Kidney epithelial cell (primary cell): Measurements from ENCODE around the gene QSOX2. TPM values are rescaled to one million over a fixed set of nuclear protein-coding genes. Genes with fewer than 3 reads are reported as not detected.

Experiments used
- DNase-seq: peaks from one replicate; pipeline ENCODE4 v3.0.0-alpha.2; 2010; ENCODE audit warnings: low read depth
- H3K27me3 ChIP-seq: 2 replicates; pipeline ENCODE4 v1.6.0; 2011; ENCODE audit warnings: low read length; ENCODE audit not compliant: control insufficient read depth, insufficient read depth
- H3K36me3 ChIP-seq: 2 replicates; pipeline ENCODE4 v1.5.1; 2011; ENCODE audit warnings: low read length; ENCODE audit not compliant: control insufficient read depth, insufficient read depth
- H3K4me3 ChIP-seq: 2 replicates; pipeline ENCODE4 v1.5.1; 2011; ENCODE audit warnings: low read depth, mild to moderate bottlenecking, control low read depth, low read length
- total RNA-seq: library from RNA; depleted of rRNA; stranded (reverse); fragments of >200 nt; gene quantifications from 2 replicates; pipeline ENCODE4 v1.2.3, GENCODE V29; 2015
- TF ChIP-seq, protein P1 (sequence below): IDR thresholded peaks from 2 replicates; pipeline ENCODE4 v1.5.1; 2011; ENCODE audit warnings: mild to moderate bottlenecking, moderate library complexity, low read length, control low read depth, inconsistent platforms; ENCODE audit not compliant: insufficient read depth, poor library complexity, severe bottlenecking

Gene QSOX2
- total RNA-seq, 1 donor from 2014 or later: 17.3 TPM

DNA sequence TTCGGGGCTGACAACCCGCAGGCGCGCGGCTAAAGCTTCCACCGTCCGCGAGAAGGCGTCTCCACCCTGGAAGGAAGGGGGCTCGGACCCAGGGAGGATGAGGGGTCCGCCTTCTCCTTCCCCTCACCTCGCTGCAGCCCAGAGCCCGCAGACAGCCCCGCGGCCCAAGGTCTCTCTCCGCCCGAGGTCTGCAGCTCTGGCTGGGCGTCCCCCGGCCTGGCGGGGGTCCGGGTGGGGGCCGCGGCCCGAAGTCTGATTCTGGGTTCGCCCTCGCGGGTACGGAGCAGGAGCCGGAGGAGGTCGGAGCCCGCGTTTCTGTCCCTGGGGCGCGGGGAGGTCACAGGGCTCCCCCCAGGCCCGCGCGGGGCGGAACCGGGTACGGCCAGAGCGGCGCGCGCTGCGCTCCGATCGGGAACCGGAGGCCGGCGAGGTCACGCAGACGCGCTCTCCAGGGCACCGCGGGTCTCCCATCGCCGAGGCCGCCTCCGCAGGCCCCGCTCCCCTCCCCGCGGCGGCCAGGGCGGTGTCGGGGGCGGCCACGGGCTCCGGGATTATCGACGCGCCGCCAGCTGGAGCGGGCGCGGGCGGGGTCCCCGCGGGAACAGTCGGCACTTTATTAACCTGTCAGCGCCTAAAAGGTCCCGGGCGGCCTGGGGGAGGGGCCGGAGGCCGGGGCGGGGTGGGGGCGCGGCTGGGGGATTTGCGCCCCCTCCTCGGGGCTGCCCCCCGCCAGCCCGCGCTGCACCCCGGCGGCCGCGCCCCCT, 52.3 kb downstream of the QSOX2 start:
- Histone ChIP-seq H3K27me3 (peaks cover 86% of the 10 kb centered on the region), H3K4me3 (no peak overlapping the region), H3K36me3 (no peaks in the 10 kb centered on the region)
- TF ChIP-seq, protein P1, sequence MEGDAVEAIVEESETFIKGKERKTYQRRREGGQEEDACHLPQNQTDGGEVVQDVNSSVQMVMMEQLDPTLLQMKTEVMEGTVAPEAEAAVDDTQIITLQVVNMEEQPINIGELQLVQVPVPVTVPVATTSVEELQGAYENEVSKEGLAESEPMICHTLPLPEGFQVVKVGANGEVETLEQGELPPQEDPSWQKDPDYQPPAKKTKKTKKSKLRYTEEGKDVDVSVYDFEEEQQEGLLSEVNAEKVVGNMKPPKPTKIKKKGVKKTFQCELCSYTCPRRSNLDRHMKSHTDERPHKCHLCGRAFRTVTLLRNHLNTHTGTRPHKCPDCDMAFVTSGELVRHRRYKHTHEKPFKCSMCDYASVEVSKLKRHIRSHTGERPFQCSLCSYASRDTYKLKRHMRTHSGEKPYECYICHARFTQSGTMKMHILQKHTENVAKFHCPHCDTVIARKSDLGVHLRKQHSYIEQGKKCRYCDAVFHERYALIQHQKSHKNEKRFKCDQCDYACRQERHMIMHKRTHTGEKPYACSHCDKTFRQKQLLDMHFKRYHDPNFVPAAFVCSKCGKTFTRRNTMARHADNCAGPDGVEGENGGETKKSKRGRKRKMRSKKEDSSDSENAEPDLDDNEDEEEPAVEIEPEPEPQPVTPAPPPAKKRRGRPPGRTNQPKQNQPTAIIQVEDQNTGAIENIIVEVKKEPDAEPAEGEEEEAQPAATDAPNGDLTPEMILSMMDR: no peak
- DNase-seq: no peak

DNA sequence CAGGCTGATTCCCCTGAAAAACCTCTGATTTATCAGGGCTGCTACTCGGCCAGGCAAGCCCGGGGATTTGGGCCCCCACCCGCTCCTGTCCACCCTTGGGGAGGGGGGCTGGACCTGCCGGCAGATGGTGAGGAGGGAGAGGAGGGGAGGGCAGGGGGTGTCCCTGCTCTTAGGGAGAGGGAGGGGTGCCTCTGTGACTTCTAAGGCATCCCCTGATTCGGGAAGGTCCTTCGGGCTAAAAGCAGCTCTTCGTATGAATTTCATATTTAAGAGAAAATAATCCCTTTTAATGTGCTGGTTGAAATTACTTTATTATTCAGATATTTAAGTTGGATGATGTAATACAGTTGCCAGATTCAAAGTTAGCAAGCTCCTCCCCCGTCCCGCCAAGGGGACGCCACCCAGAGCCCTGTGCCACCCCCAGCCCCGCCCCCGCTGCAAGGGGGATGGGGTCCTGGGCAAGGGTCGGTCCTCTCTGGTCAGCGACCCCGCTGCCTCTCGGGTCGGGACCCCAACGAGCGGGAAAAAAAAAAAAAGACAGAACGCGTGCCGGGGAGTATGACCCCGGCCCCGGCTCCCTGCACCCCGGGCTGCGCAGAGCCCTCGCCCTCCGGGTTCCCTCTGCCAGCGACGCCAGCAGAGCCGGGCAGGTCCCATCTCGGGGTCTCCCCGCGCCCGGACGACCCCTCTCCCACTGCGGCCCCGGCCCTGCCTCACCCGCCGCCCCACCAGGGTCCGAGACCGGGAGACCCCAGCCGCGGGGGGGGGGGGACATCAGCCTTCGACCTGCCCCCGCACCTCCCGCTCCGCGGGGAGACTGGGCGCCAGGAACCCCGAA, 53.1 kb downstream of the QSOX2 start:
- Histone ChIP-seq H3K27me3 (peaks cover 85% of the 10 kb centered on the region), H3K36me3 (no peaks in the 10 kb centered on the region), H3K4me3 (no peak overlapping the region)
- DNase-seq: no peak
- TF ChIP-seq, protein P1: no peak

DNA sequence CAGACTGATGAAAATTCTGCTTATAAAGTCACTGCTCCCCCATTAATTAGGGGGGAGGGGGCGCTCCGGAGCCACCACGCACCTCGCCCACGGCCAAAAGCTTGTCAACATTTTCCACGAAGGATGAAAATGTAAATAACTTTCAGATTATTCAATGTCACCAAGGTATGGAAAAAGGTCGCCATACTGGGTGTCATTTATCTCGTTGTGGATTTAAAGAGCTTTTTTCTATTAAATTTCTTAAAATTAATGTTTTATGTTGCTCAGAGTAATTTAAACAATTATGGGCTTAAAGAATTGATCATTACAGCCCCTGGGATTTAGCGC, 53.7 kb downstream of the QSOX2 start:
- TF ChIP-seq, protein P1: no peak
- no peak for DNase-seq
- H3K36me3 ChIP-seq: no peaks in the 10 kb centered on the region
- H3K4me3 ChIP-seq: no peak overlapping the region
- peaks cover 79% of the 10 kb centered on the region for H3K27me3 ChIP-seq

DNA sequence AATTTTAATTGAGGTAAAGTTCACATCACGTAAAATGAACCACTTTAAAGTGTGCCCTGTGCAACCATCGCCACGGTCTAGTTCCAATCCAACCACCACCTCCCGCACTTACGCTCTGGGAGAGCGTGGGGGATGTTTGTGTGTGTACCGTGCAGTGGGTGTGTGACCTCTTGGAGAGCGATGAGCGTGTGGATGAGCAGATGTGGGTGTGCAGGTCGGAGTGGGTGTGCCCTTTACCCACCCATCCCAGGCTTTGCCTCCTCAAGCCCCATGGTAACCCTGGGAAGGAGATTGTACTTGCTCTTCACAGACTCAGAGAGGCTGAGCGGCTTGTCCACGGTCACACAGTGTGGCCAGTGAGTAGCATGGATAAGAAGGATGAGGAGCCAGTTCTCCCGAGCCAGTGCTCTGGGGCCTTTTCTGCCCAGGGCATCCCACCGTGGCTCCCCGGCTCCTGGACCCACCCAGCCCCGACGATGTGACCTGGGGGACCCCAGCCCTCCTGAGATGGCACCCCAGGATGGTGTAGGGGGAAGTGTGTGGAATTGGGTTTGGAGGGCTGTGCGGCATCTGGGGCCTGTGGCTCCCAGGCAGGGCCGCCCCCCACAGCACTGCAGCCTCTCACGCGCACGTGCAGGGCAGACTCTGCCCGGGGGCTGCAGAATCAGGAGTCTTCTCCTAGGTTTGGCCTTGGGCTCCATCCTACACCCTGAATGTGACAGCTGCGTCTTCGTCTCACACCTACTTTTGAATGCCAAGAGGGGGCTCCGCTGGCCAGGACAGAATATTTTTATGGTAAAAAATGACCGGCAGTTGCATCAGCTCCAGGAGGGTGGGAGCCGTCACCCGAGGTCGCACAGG, 54.3 kb downstream of the QSOX2 start:
- H3K4me3 ChIP-seq: no peak overlapping the region
- no peak for DNase-seq
- TF ChIP-seq, protein P1: no peak
- no peaks in the 10 kb centered on the region for H3K36me3 ChIP-seq
- peaks cover 76% of the 10 kb centered on the region for H3K27me3 ChIP-seq

DNA sequence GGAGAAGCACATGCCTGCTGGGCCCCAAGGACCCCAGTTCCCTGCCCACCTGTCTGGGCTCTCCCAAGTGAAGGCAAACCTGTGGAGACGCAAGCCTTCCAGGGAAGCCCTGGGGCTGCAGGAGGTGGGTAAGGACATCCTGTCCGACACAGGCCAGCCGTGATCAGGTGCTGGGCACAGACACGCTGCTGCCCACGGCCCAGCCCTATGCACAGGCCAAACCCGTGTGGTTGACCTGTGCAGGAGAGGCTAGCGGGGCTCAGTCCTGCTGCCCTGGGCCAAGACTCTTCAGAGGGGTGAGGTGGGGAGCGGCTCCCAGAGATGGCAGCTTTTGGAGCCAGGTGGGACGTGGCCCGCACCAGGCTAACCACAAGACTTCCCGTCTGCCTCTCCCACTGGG, 55.0 kb downstream of the QSOX2 start:
- Histone ChIP-seq H3K27me3 (peaks cover 73% of the 10 kb centered on the region), H3K4me3 (no peak overlapping the region), H3K36me3 (no peaks in the 10 kb centered on the region)
- no peak for DNase-seq
- TF ChIP-seq, protein P1: no peak
